GM12878 (cell line): ENCODE data around the gene ZNF474. TPM values are rescaled to one million over a fixed set of nuclear protein-coding genes. Genes with fewer than 3 reads are reported as not detected.

Source experiments
- ATAC-seq: fragments of 200-7000 bp; cut with Tn5 transposase; 3 replicates; pipeline ENCODE4 v1.9.1; 2020; ENCODE audit warnings: mild to moderate bottlenecking, moderate library complexity
- BruUV-seq: library from RNA; stranded (reverse); fragments of 400-500 nt; replicated peaks from 2 replicates; lab custom pipeline; 2021; lab: Mats Ljungman, UMichigan
- CTCF ChIA-PET: fragments of 300-600 bp; sonication (Branson Sonifier 250); formaldehyde crosslinking; extraction: SDS; loops from one replicate; lab custom pipeline; 2021; ENCODE audit warnings: inconsistent platforms; lab: Yijun Ruan, JAX
- POLR2A ChIA-PET: fragments of 350-600 bp; formaldehyde crosslinking; extraction: SDS; loops from one replicate; lab custom pipeline; 2021; ENCODE audit warnings: inconsistent platforms; lab: Charles Lee
- RAD21 ChIA-PET: fragments of 300-600 bp; sonication (Branson Sonifier 250); formaldehyde crosslinking; loops from one replicate; lab custom pipeline; 2023; ENCODE audit warnings: antibody characterized with exemption; ENCODE audit not compliant: unreplicated experiment; lab: Charles Lee
- SMC1A ChIA-PET: fragments of 300-600 bp; sonication (Branson Sonifier 250); formaldehyde crosslinking; loops from one replicate; lab custom pipeline; 2023; ENCODE audit not compliant: unreplicated experiment, uncharacterized antibody; lab: Charles Lee
- DNase-seq: peaks from one replicate; pipeline ENCODE4 v3.0.0-alpha.2; 2011; ENCODE audit warnings: low read depth, low spot score
- FAIRE-seq: peaks from 3 replicates; lab custom pipeline; 2011; peaks lifted over from hg19 to GRCh38; lab: Jason Lieb, UNC
- H2AFZ ChIP-seq: 2 replicates; pipeline ENCODE4 v1.6.0; 2011; ENCODE audit warnings: low read depth, low read length, control low read depth; ENCODE audit not compliant: control insufficient read depth
- H3K27ac ChIP-seq: 2 replicates; pipeline ENCODE4 v1.5.1; 2011; ENCODE audit warnings: control low read depth; ENCODE audit not compliant: control insufficient read depth, insufficient read depth
- H3K27me3 ChIP-seq, 2 experiments: replicated peaks in 1 of 2; 2 replicates each; pipeline versions ENCODE4 v1.6.0 to v1.6.1; 2011; ENCODE audit warnings: low read length in 1 of 2; ENCODE audit not compliant: control insufficient read depth in 2 of 2, insufficient read depth in 2 of 2
- H3K36me3 ChIP-seq, 2 experiments: 2 replicates each; pipeline ENCODE4 v1.5.1; 2011; ENCODE audit warnings: low read length in 1 of 2; ENCODE audit not compliant: control insufficient read depth in 2 of 2, insufficient read depth in 2 of 2
- H3K4me1 ChIP-seq: 2 replicates; pipeline ENCODE4 v1.6.1; 2011; ENCODE audit warnings: mild to moderate bottlenecking, low read length, moderate library complexity, mixed read lengths; ENCODE audit not compliant: control insufficient read depth, insufficient read depth
- H3K4me2 ChIP-seq: 2 replicates; pipeline ENCODE4 v1.6.0; 2011; ENCODE audit warnings: control low read depth; ENCODE audit not compliant: control insufficient read depth, insufficient read depth
- H3K4me3 ChIP-seq: fragments of 200-600 bp; sonication (generic); 2 replicates; pipeline ENCODE4 v1.5.1; 2016
- H3K79me2 ChIP-seq: 2 replicates; pipeline ENCODE4 v1.6.0; 2011; ENCODE audit warnings: low read length; ENCODE audit not compliant: control insufficient read depth, insufficient read depth
- H3K9ac ChIP-seq: 2 replicates; pipeline ENCODE4 v1.8.0; 2011; ENCODE audit warnings: low read length, control low read depth, mixed read lengths; ENCODE audit not compliant: control insufficient read depth, insufficient read depth
- H3K9me3 ChIP-seq: replicated peaks from 3 replicates; pipeline ENCODE4 v1.5.1; 2011; ENCODE audit warnings: mild to moderate bottlenecking, low read length; ENCODE audit not compliant: control insufficient read depth, insufficient read depth
- H4K20me1 ChIP-seq: 2 replicates; pipeline ENCODE4 v1.6.0; 2011; ENCODE audit not compliant: control insufficient read depth, insufficient read depth
- BHLHE40 ChIP-seq, 2 experiments: fragments of 450-650 bp in 1 of 2; IDR thresholded peaks; 2 replicates each; pipeline ENCODE4 v1.6.1; 2011 to 2017; ENCODE audit warnings: low read depth in 2 of 2, borderline replicate concordance in 1 of 2, improper control_type of control experiment in 1 of 2, low read length in 1 of 2, mild to moderate bottlenecking in 1 of 2
- CREM ChIP-seq: IDR thresholded peaks from 2 replicates; pipeline ENCODE4 v1.6.1; 2014; ENCODE audit warnings: antibody characterized with exemption, low read depth
- FOXK2 ChIP-seq: fragments of 450-650 bp; IDR thresholded peaks from 2 replicates; pipeline ENCODE4 v1.6.1; 2017; ENCODE audit warnings: mild to moderate bottlenecking, moderate library complexity
- IKZF2 ChIP-seq, 2 experiments: fragments of 450-650 bp; IDR thresholded peaks; 2 replicates each; pipeline ENCODE4 v1.6.1; 2017; ENCODE audit warnings: mild to moderate bottlenecking in 2 of 2, moderate library complexity in 2 of 2
- IRF4 ChIP-seq: IDR thresholded peaks from 2 replicates; pipeline ENCODE4 v1.6.1; 2011; ENCODE audit warnings: low read depth, low read length
- MEF2B ChIP-seq: fragments of 450-650 bp; IDR thresholded peaks from 2 replicates; pipeline ENCODE4 v1.6.1; 2018; ENCODE audit warnings: mild to moderate bottlenecking, moderate library complexity; ENCODE audit not compliant: partially characterized antibody, poor library complexity, severe bottlenecking
- MYC ChIP-seq: IDR thresholded peaks from 2 replicates; pipeline ENCODE4 v1.6.1; 2011; ENCODE audit warnings: mild to moderate bottlenecking, low read length, moderate library complexity, inconsistent platforms; ENCODE audit not compliant: insufficient read depth, insufficient replicate concordance, insufficient read length, severe bottlenecking
- NFXL1 ChIP-seq: fragments of 450-650 bp; IDR thresholded peaks from 2 replicates; pipeline ENCODE4 v1.6.1; 2017; ENCODE audit warnings: antibody characterized with exemption, mild to moderate bottlenecking, borderline replicate concordance
- NR2C1 ChIP-seq: fragments of 450-650 bp; IDR thresholded peaks from 2 replicates; pipeline ENCODE4 v1.6.1; 2017; ENCODE audit warnings: antibody characterized with exemption, mild to moderate bottlenecking, moderate library complexity
- RFX5 ChIP-seq: IDR thresholded peaks from 2 replicates; pipeline ENCODE4 v1.6.1; 2011; ENCODE audit warnings: low read depth, low read length, improper control_type of control experiment
- WRNIP1 ChIP-seq: IDR thresholded peaks from 2 replicates; pipeline ENCODE4 v1.6.1; 2011; ENCODE audit warnings: low read depth, low read length, improper control_type of control experiment, borderline replicate concordance
- YY1 ChIP-seq: IDR thresholded peaks from 2 replicates; pipeline ENCODE4 v1.6.1; 2011; ENCODE audit warnings: low read depth, mild to moderate bottlenecking, low read length
- WGBS: methylation state at CpG from one replicate; pipeline ENCODE4 v1.1.6; 2016; ENCODE audit warnings: low lambda C conversion rate; ENCODE audit not compliant: insufficient replicate concordance, insufficient coverage; ENCODE audit errors: missing lambda C conversion rate; 5-methylcytosine and 5-hydroxymethylcytosine counted together
- in situ Hi-C: fragments of 300-500 bp; cut with MboI; formaldehyde crosslinking; loops from 9 replicates; pipeline ENCODE4 v1.14.3; 2018; ENCODE audit warnings: mixed read lengths
- intact Hi-C: fragments of 100-400 bp; cut with micrococcal nuclease; formaldehyde crosslinking; loops from one replicate; pipeline ENCODE4 v1.14.2; 2022; ENCODE audit not compliant: unreplicated experiment
- polyA plus RNA-seq, 11 experiments: library from polyadenylated mRNA; depleted of rRNA in 4 of 11; unstranded in 6 of 11; stranded (reverse) in 5 of 11; fragments of >200 nt; fragmentation: Nextera tagmentation in 4 of 11; fragmentation: Illumina TruSeq in 1 of 11; extraction: Ambion mirVana in 4 of 11; extraction: Trizol in 1 of 11; gene quantifications; 1 replicate in 1 of 11; 2 replicates in 10 of 11; pipeline versions ENCODE4 v1.2.1 to v1.2.3, GENCODE V29; 2011 to 2016; ENCODE audit warnings: inconsistent platforms in 2 of 11, missing spikeins in 2 of 11, low read depth in 1 of 11
- total RNA-seq, 4 experiments: library from RNA; depleted of rRNA in 3 of 4; stranded (reverse); fragments of >200 nt in 3 of 4; fragmentation: Illumina TruSeq in 1 of 4; extraction: Trizol in 1 of 4; gene quantifications; 2 replicates each; pipeline versions ENCODE4 v1.2.1 to v1.2.3, GENCODE V29; 2013 to 2021
- TF ChIP-seq, protein P1 (sequence below): fragments of 450-650 bp; IDR thresholded peaks from 2 replicates; pipeline ENCODE4 v1.6.1; 2018; ENCODE audit warnings: mild to moderate bottlenecking, low read depth, moderate library complexity; ENCODE audit not compliant: partially characterized antibody
- TF ChIP-seq, protein P2 (sequence below): fragments of 450-650 bp; IDR thresholded peaks from 2 replicates; pipeline ENCODE4 v1.6.1; 2016; ENCODE audit warnings: mild to moderate bottlenecking
- TF ChIP-seq, protein P3 (sequence below): fragments of 450-650 bp; IDR thresholded peaks from 2 replicates; pipeline ENCODE4 v1.6.1; 2018; ENCODE audit warnings: borderline replicate concordance, mild to moderate bottlenecking; ENCODE audit not compliant: partially characterized antibody
- TF ChIP-seq, protein P4 (sequence below): IDR thresholded peaks from 2 replicates; pipeline ENCODE4 v1.6.1; 2011; ENCODE audit warnings: mild to moderate bottlenecking, low read depth, low read length, moderate library complexity; ENCODE audit not compliant: insufficient replicate concordance

Gene ZNF474
- total and polyA plus RNA-seq, 10 of the 15 experiments (the other 5 are each of a cell fraction or from before 2014, with no cell fraction given): 0.06 to 0.97 (median 0.13) TPM; not detected in 3

DNA sequence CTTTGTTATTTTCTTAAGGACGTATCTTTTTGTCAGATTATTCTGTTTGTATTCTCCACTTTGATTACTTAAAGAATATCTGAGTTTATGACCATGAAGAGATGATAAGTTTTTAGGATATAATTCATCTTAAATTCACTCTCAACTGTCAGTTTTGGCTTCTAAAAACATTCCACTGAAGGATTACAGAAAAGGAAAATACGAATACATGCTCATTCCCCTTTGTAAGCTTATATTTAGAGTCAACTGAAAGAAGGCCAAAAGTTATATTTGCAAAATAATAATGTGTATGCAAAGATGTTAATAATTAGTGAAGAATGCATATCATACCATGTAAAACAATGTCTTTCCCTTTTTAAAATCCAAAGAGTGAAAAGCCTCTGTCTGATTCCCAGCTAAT, 52.5 kb downstream of the ZNF474 start:
- H3K36me3 ChIP-seq: no peaks in the 10 kb centered on the region
- no peaks in the 10 kb centered on the region for H4K20me1 ChIP-seq
- in situ Hi-C loops: no loop called here
- no peaks in the 10 kb centered on the region for H3K27me3 ChIP-seq
- no peak overlapping the region for H2AFZ ChIP-seq
- SMC1A ChIA-PET: no interaction called here
- no peaks in the 10 kb centered on the region for H3K79me2 ChIP-seq
- no TSS peak for BruUV-seq
- no peak overlapping the region for H3K9ac ChIP-seq
- H3K4me2 ChIP-seq: no peak overlapping the region
- no peak for ATAC-seq
- H3K27ac ChIP-seq: no peak overlapping the region
- intact Hi-C loops: no loop called here
- FAIRE-seq: no peak
- no peaks in the 10 kb centered on the region for H3K9me3 ChIP-seq
- TF ChIP-seq, protein P1, sequence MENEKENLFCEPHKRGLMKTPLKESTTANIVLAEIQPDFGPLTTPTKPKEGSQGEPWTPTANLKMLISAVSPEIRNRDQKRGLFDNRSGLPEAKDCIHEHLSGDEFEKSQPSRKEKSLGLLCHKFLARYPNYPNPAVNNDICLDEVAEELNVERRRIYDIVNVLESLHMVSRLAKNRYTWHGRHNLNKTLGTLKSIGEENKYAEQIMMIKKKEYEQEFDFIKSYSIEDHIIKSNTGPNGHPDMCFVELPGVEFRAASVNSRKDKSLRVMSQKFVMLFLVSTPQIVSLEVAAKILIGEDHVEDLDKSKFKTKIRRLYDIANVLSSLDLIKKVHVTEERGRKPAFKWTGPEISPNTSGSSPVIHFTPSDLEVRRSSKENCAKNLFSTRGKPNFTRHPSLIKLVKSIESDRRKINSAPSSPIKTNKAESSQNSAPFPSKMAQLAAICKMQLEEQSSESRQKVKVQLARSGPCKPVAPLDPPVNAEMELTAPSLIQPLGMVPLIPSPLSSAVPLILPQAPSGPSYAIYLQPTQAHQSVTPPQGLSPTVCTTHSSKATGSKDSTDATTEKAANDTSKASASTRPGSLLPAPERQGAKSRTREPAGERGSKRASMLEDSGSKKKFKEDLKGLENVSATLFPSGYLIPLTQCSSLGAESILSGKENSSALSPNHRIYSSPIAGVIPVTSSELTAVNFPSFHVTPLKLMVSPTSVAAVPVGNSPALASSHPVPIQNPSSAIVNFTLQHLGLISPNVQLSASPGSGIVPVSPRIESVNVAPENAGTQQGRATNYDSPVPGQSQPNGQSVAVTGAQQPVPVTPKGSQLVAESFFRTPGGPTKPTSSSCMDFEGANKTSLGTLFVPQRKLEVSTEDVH: no peak
- no peak for TF ChIP-seq YY1
- TF ChIP-seq MEF2B: no peak
- no peak for TF ChIP-seq WRNIP1
- TF ChIP-seq, protein P2, sequence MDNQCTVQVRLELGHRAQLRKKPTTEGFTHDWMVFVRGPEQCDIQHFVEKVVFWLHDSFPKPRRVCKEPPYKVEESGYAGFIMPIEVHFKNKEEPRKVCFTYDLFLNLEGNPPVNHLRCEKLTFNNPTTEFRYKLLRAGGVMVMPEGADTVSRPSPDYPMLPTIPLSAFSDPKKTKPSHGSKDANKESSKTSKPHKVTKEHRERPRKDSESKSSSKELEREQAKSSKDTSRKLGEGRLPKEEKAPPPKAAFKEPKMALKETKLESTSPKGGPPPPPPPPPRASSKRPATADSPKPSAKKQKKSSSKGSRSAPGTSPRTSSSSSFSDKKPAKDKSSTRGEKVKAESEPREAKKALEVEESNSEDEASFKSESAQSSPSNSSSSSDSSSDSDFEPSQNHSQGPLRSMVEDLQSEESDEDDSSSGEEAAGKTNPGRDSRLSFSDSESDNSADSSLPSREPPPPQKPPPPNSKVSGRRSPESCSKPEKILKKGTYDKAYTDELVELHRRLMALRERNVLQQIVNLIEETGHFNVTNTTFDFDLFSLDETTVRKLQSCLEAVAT: no peak
- no peak for TF ChIP-seq IRF4
- TF ChIP-seq, protein P3, sequence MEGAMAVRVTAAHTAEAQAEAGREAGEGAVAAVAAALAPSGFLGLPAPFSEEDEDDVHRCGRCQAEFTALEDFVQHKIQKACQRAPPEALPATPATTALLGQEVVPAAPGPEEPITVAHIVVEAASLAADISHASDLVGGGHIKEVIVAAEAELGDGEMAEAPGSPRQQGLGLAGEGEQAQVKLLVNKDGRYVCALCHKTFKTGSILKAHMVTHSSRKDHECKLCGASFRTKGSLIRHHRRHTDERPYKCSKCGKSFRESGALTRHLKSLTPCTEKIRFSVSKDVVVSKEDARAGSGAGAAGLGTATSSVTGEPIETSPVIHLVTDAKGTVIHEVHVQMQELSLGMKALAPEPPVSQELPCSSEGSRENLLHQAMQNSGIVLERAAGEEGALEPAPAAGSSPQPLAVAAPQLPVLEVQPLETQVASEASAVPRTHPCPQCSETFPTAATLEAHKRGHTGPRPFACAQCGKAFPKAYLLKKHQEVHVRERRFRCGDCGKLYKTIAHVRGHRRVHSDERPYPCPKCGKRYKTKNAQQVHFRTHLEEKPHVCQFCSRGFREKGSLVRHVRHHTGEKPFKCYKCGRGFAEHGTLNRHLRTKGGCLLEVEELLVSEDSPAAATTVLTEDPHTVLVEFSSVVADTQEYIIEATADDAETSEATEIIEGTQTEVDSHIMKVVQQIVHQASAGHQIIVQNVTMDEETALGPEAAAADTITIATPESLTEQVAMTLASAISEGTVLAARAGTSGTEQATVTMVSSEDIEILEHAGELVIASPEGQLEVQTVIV: no peak
- no peak for TF ChIP-seq RFX5
- TF ChIP-seq NFXL1: no peak
- TF ChIP-seq NR2C1: no peak
- TF ChIP-seq CREM: no peak
- no peak for TF ChIP-seq FOXK2
- no peak for TF ChIP-seq IKZF2 (IDR thresholded peaks at IDR 0.05)
- TF ChIP-seq MYC: no peak
- TF ChIP-seq, protein P4, sequence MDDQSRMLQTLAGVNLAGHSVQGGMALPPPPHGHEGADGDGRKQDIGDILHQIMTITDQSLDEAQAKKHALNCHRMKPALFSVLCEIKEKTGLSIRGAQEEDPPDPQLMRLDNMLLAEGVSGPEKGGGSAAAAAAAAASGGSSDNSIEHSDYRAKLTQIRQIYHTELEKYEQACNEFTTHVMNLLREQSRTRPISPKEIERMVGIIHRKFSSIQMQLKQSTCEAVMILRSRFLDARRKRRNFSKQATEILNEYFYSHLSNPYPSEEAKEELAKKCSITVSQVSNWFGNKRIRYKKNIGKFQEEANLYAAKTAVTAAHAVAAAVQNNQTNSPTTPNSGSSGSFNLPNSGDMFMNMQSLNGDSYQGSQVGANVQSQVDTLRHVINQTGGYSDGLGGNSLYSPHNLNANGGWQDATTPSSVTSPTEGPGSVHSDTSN: no peak
- no peak for TF ChIP-seq BHLHE40 (IDR thresholded peaks at IDR 0.05; ENCODE audit: borderline replicate concordance in 1 of 2, low read depth in 2 of 2, low read length in 1 of 2)
- no peak for DNase-seq
- 23% methylated on average over 2 of the region's 2 CpGs for WGBS
- POLR2A ChIA-PET: no interaction called here
- no peaks in the 10 kb centered on the region; the same call in 1 of the 2 replicates for H3K4me1 ChIP-seq
- H3K4me3 ChIP-seq: no peak overlapping the region
- RAD21 ChIA-PET: no interaction called here
- CTCF ChIA-PET: no interaction called here
